Liver (tissue), 9 donors: ENCODE data around the gene COX17. TPM values are rescaled to one million over a fixed set of nuclear protein-coding genes. Genes with fewer than 3 reads are reported as not detected.

Experiments used
- DNase-seq: peaks from one replicate; pipeline ENCODE4 v3.0.0-alpha.2; 2017; ENCODE audit warnings: low spot score
- H3K27ac ChIP-seq, 2 donors: one replicate each; pipeline ENCODE4 v1.7.0; 2013; ENCODE audit warnings: inconsistent platforms in 2 of 2, low read length in 2 of 2, control low read depth in 1 of 2, low read depth in 1 of 2, mild to moderate bottlenecking in 1 of 2
- H3K27me3 ChIP-seq, 4 donors: one replicate each; pipeline versions ENCODE4 v1.6.1 to v1.7.0; 2013; ENCODE audit warnings: low read length in 3 of 4, inconsistent platforms in 1 of 4, mild to moderate bottlenecking in 1 of 4, moderate library complexity in 1 of 4; ENCODE audit not compliant: control insufficient read depth in 4 of 4, insufficient read depth in 4 of 4
- H3K36me3 ChIP-seq, 4 donors: one replicate each; pipeline versions ENCODE4 v1.6.1 to v1.7.0; 2013; ENCODE audit warnings: low read length in 3 of 4, mild to moderate bottlenecking in 3 of 4, low read depth in 1 of 4, moderate library complexity in 1 of 4; ENCODE audit not compliant: control insufficient read depth in 4 of 4, insufficient read depth in 3 of 4
- H3K4me1 ChIP-seq, 4 donors: one replicate each; pipeline versions ENCODE4 v1.6.1 to v1.7.0; 2013; ENCODE audit warnings: low read length in 3 of 4, mild to moderate bottlenecking in 3 of 4, moderate library complexity in 1 of 4; ENCODE audit not compliant: control insufficient read depth in 4 of 4, insufficient read depth in 4 of 4
- H3K4me3 ChIP-seq, 3 donors: one replicate each; pipeline versions ENCODE4 v1.6.1 to v1.7.0; 2013; ENCODE audit warnings: low read length in 3 of 3, control low read depth in 1 of 3, low read depth in 1 of 3, mild to moderate bottlenecking in 1 of 3
- H3K9ac ChIP-seq, 2 donors: one replicate each; pipeline ENCODE4 v1.7.0; 2013; ENCODE audit warnings: low read length in 2 of 2, mild to moderate bottlenecking in 2 of 2, moderate library complexity in 2 of 2, control low read depth in 1 of 2, low read depth in 1 of 2
- H3K9me3 ChIP-seq, 4 donors: one replicate each; pipeline versions ENCODE4 v1.6.1 to v1.7.0; 2013; ENCODE audit warnings: low read length in 3 of 4; ENCODE audit not compliant: control insufficient read depth in 4 of 4
- ATF3 ChIP-seq: IDR thresholded peaks from 2 replicates; pipeline ENCODE4 v1.6.1; 2016; ENCODE audit warnings: antibody characterized with exemption
- EGR1 ChIP-seq, 2 donors: IDR thresholded peaks; 2 replicates each; pipeline ENCODE4 v1.6.1; 2016 to 2018; ENCODE audit warnings: antibody characterized with exemption in 2 of 2, low read depth in 2 of 2
- FOXA2 ChIP-seq: IDR thresholded peaks from 2 replicates; pipeline ENCODE4 v1.6.1; 2016; ENCODE audit warnings: antibody characterized with exemption
- GABPA ChIP-seq, 2 donors: IDR thresholded peaks in 1 of 2; conservative IDR thresholded peaks in 1 of 2; 2 replicates each; pipeline ENCODE4 v1.6.1; 2016; ENCODE audit warnings: antibody characterized with exemption in 2 of 2, mild to moderate bottlenecking in 1 of 2, moderate library complexity in 1 of 2
- HNF4A ChIP-seq, 2 donors: conservative IDR thresholded peaks; 2 replicates each; pipeline ENCODE4 v1.6.1; 2016; ENCODE audit warnings: antibody characterized with exemption in 2 of 2, mild to moderate bottlenecking in 2 of 2
- HNF4G ChIP-seq: IDR thresholded peaks from 2 replicates; pipeline ENCODE4 v1.6.1; 2016; ENCODE audit warnings: antibody characterized with exemption
- JUND ChIP-seq, 2 donors: IDR thresholded peaks; 2 replicates each; pipeline ENCODE4 v1.6.1; 2016; ENCODE audit warnings: antibody characterized with exemption in 2 of 2
- NR2F2 ChIP-seq: IDR thresholded peaks from 2 replicates; pipeline ENCODE4 v1.6.1; 2016; ENCODE audit warnings: antibody characterized with exemption
- RAD21 ChIP-seq, 2 donors: IDR thresholded peaks; 2 replicates each; pipeline ENCODE4 v1.6.1; 2016; ENCODE audit warnings: antibody characterized with exemption in 2 of 2, mild to moderate bottlenecking in 2 of 2
- REST ChIP-seq: IDR thresholded peaks from 2 replicates; pipeline ENCODE4 v1.6.1; 2016; ENCODE audit warnings: antibody characterized with exemption, mild to moderate bottlenecking
- RXRA ChIP-seq, 2 donors: IDR thresholded peaks; 2 replicates each; pipeline ENCODE4 v1.6.1; 2017 to 2018; ENCODE audit warnings: antibody characterized with exemption in 2 of 2, mild to moderate bottlenecking in 1 of 2
- SP1 ChIP-seq: IDR thresholded peaks from 2 replicates; pipeline ENCODE4 v1.6.1; 2018; ENCODE audit warnings: antibody characterized with exemption, mild to moderate bottlenecking
- TAF1 ChIP-seq: conservative IDR thresholded peaks from 2 replicates; pipeline ENCODE4 v1.6.1; 2016; ENCODE audit warnings: antibody characterized with exemption, mild to moderate bottlenecking
- YY1 ChIP-seq: IDR thresholded peaks from 2 replicates; pipeline ENCODE4 v1.6.1; 2016; ENCODE audit warnings: antibody characterized with exemption, mild to moderate bottlenecking
- WGBS: extraction: QIAGEN DNeasy Blood & Tissue Kit; methylation state at CpG from one replicate; pipeline ENCODE4 v1.1.7; 2013; 5-methylcytosine and 5-hydroxymethylcytosine counted together
- polyA plus RNA-seq, 2 donors: library from polyadenylated mRNA; stranded (reverse) in 1 of 2; unstranded in 1 of 2; fragments of 200-250 nt in 1 of 2; fragments of >200 nt in 1 of 2; fragmentation: Nextera tagmentation in 1 of 2; extraction: Ambion mirVana in 1 of 2; gene quantifications; one replicate each; pipeline versions ENCODE4 v1.2.1 to v1.2.3, GENCODE V29; 2013 to 2015
- total RNA-seq, 2 donors: library from RNA; depleted of rRNA; stranded (reverse); fragments of >200 nt; gene quantifications; one replicate each; pipeline ENCODE4 v1.2.3, GENCODE V29; 2014
- TF ChIP-seq, protein P1 (sequence below): IDR thresholded peaks from 2 replicates; pipeline ENCODE4 v1.6.1; 2016; ENCODE audit warnings: antibody characterized with exemption
- TF ChIP-seq, protein P2 (sequence below): IDR thresholded peaks from 2 replicates; pipeline ENCODE4 v1.6.1; 2016; ENCODE audit warnings: antibody characterized with exemption
- donor health status: healthy.
- donor health status: healthy.
- donor health status: healthy.
- donor health status: healthy.
- donor health status: healthy.

COX17 gene
- total and polyA plus RNA-seq, 4 donors = 10.3 to 164 (median 49.0) TPM

DNA sequence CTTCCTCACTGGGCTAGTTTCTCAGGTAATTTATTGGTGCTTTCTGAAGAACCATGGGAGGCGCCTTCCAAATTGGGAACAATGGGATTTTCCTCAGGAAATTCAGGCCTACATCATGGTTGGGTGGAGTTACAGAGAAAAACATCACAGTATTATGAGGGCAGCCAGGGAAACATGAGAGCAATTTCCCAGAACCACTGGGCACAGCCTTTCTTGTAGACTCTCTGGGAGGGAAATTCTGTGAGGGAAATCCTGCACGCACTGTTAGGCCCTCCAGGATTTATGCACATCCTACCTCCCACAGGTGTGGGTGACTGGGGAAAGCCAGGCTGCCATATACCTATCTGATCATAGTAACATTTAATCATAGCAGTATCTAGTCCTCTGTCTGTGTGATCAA lies 30.0 kb downstream of the COX17 start (continued):
- TF ChIP-seq REST (no peak), JUND (IDR thresholded peaks at IDR 0.05) (no peak)

DNA sequence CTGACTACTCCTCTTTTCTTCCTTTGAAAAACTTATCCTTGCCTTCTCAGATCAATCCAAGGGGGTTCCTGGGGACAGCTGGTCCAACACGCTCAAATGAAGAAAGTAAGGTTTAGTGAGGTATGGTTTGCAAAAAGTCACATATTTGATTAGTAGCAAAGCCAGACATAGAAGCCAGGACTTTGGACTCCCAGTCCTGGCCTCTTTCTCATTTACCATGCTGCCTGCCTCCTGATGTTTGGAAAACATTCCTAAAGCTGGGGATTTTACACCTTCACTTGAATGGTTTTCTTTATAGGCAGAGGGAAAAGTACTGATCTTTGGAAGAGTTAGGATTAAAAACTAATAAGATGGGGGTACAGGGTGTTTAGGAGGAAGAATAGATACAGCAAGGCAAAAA lies 31.4 kb downstream of the COX17 start:
- DNase-seq = no peak
- WGBS = 30% methylated on average over 1 of the region's 1 CpG
- peak overlapping the region in 1 of 2 donors; percentile 17 for H3K27ac ChIP-seq

More for the DNA sequence above, 31.4 kb downstream of the COX17 start:
- TF ChIP-seq EGR1 (IDR thresholded peaks at IDR 0.05; ENCODE audit: low read depth in 2 of 2) (no peak), JUND (IDR thresholded peaks at IDR 0.05) (peak; percentile 20 to 40), REST (peak; percentile 44), RXRA (IDR thresholded peaks at IDR 0.05) (peak; percentile 40 to 45), GABPA (IDR thresholded peaks at IDR 0.05 in 1 of 2, conservative IDR thresholded peaks at IDR 0.05 in 1 of 2) (peak in 1 of 2 donors; percentile 14), RAD21 (IDR thresholded peaks at IDR 0.05) (peak; percentile 42 to 50), HNF4A (conservative IDR thresholded peaks at IDR 0.05) (peak; percentile 94), FOXA2 (no peak), ATF3 (no peak), HNF4G (peak; percentile 82), YY1 (peak; percentile 68), SP1 (peak; percentile 92), TAF1 (no peak), NR2F2 (no peak)
- TF ChIP-seq, protein P1, sequence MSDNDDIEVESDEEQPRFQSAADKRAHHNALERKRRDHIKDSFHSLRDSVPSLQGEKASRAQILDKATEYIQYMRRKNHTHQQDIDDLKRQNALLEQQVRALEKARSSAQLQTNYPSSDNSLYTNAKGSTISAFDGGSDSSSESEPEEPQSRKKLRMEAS = peak; percentile 63
- TF ChIP-seq, protein P2, sequence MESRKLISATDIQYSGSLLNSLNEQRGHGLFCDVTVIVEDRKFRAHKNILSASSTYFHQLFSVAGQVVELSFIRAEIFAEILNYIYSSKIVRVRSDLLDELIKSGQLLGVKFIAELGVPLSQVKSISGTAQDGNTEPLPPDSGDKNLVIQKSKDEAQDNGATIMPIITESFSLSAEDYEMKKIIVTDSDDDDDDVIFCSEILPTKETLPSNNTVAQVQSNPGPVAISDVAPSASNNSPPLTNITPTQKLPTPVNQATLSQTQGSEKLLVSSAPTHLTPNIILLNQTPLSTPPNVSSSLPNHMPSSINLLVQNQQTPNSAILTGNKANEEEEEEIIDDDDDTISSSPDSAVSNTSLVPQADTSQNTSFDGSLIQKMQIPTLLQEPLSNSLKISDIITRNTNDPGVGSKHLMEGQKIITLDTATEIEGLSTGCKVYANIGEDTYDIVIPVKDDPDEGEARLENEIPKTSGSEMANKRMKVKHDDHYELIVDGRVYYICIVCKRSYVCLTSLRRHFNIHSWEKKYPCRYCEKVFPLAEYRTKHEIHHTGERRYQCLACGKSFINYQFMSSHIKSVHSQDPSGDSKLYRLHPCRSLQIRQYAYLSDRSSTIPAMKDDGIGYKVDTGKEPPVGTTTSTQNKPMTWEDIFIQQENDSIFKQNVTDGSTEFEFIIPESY = peak; percentile 24
- H3K9me3 ChIP-seq = no peaks in the 10 kb centered on the region
- no peaks in the 10 kb centered on the region for H3K27me3 ChIP-seq
- no peak overlapping the region for H3K9ac ChIP-seq
- H3K4me3 ChIP-seq = no peak overlapping the region
- peaks cover 0 to 7% (median 1%) of the 10 kb centered on the region in 4 donors for H3K4me1 ChIP-seq
- peaks cover 0 to 3% (median 0%) of the 10 kb centered on the region in 4 donors for H3K36me3 ChIP-seq
